H9 (cell line): ENCODE measurements around the gene AFDN. TPM values are rescaled to one million over a fixed set of nuclear protein-coding genes. Genes with fewer than 3 reads are reported as not detected.

Source experiments
- DNase-seq: peaks from one replicate; pipeline ENCODE4 v3.0.0-alpha.2; 2017
- H2AFZ ChIP-seq: one replicate; pipeline ENCODE4 v1.6.1; 2013; ENCODE audit warnings: mild to moderate bottlenecking, low read length, control low read depth, moderate library complexity
- H2AK5ac ChIP-seq: 2 replicates; pipeline ENCODE4 v1.6.1; 2013; ENCODE audit warnings: low read length, control low read depth, mixed read lengths; ENCODE audit not compliant: insufficient read length
- H2BK120ac ChIP-seq: one replicate; pipeline ENCODE4 v1.6.1; 2013; ENCODE audit warnings: low read depth, mild to moderate bottlenecking, low read length, control low read depth, inconsistent platforms; ENCODE audit not compliant: poor library complexity, severe bottlenecking
- H2BK12ac ChIP-seq: 2 replicates; pipeline ENCODE4 v1.6.1; 2013; ENCODE audit warnings: low read length, control low read depth, mixed read lengths, low read depth; ENCODE audit not compliant: insufficient read length
- H2BK15ac ChIP-seq: 2 replicates; pipeline ENCODE4 v1.6.1; 2013; ENCODE audit warnings: low read depth, low read length, control low read depth
- H2BK20ac ChIP-seq: one replicate; pipeline ENCODE4 v1.6.1; 2013; ENCODE audit warnings: low read depth, mild to moderate bottlenecking, low read length, control low read depth, inconsistent platforms; ENCODE audit not compliant: poor library complexity, severe bottlenecking
- H2BK5ac ChIP-seq: 2 replicates; pipeline ENCODE4 v1.6.1; 2013; ENCODE audit warnings: low read length, control low read depth, mixed read lengths; ENCODE audit not compliant: insufficient read length
- H3K14ac ChIP-seq: 2 replicates; pipeline ENCODE4 v1.6.1; 2013; ENCODE audit warnings: low read length, control low read depth; ENCODE audit not compliant: insufficient read depth
- H3K18ac ChIP-seq: 2 replicates; pipeline ENCODE4 v1.6.1; 2013; ENCODE audit warnings: low read depth, mild to moderate bottlenecking, mixed read lengths, low read length, control low read depth; ENCODE audit not compliant: insufficient read length
- H3K23ac ChIP-seq: 2 replicates; pipeline ENCODE4 v1.6.1; 2013; ENCODE audit warnings: low read length, control low read depth, mixed read lengths, low read depth; ENCODE audit not compliant: insufficient read length
- H3K23me2 ChIP-seq: 2 replicates; pipeline ENCODE4 v1.6.1; 2013; ENCODE audit warnings: low read depth, mild to moderate bottlenecking, mixed read lengths, low read length, control low read depth; ENCODE audit not compliant: insufficient read length, poor library complexity, severe bottlenecking
- H3K27ac ChIP-seq: 2 replicates; pipeline ENCODE4 v1.5.1; 2013; ENCODE audit warnings: low read length, control low read depth, mixed read lengths, low read depth; ENCODE audit not compliant: insufficient read length
- H3K27me3 ChIP-seq: 2 replicates; pipeline ENCODE4 v1.6.1; 2013; ENCODE audit warnings: low read length, control low read depth, inconsistent platforms; ENCODE audit not compliant: insufficient read depth
- H3K4ac ChIP-seq: 2 replicates; pipeline ENCODE4 v1.6.1; 2013; ENCODE audit warnings: low read depth, mild to moderate bottlenecking, control low read depth, inconsistent platforms, low read length, moderate library complexity
- H3K4me1 ChIP-seq: 2 replicates; pipeline ENCODE4 v1.6.1; 2013; ENCODE audit warnings: low read length, control low read depth, inconsistent platforms; ENCODE audit not compliant: insufficient read depth
- H3K4me2 ChIP-seq: 2 replicates; pipeline ENCODE4 v1.6.1; 2013; ENCODE audit warnings: low read length, control low read depth, mixed read lengths; ENCODE audit not compliant: insufficient read length, insufficient read depth
- H3K56ac ChIP-seq: 2 replicates; pipeline ENCODE4 v1.6.1; 2013; ENCODE audit warnings: low read depth, mild to moderate bottlenecking, mixed read lengths, low read length, control low read depth; ENCODE audit not compliant: insufficient read length
- H3K79me1 ChIP-seq: 2 replicates; pipeline ENCODE4 v1.6.1; 2013; ENCODE audit warnings: low read depth, mild to moderate bottlenecking, moderate library complexity, low read length, control low read depth, inconsistent platforms; ENCODE audit not compliant: insufficient read depth, poor library complexity, severe bottlenecking
- H3K79me2 ChIP-seq: 2 replicates; pipeline ENCODE4 v1.6.1; 2013; ENCODE audit warnings: low read length, control low read depth, inconsistent platforms; ENCODE audit not compliant: insufficient read depth
- H3K9ac ChIP-seq: 2 replicates; pipeline ENCODE4 v1.6.1; 2013; ENCODE audit warnings: low read length, control low read depth, mixed read lengths; ENCODE audit not compliant: insufficient read length; ENCODE audit errors: extremely low read depth
- H3K9me3 ChIP-seq: one replicate; pipeline ENCODE4 v1.6.1; 2013; ENCODE audit warnings: low read depth, low read length, inconsistent platforms; ENCODE audit not compliant: control insufficient read depth
- H3T11ph ChIP-seq: one replicate; pipeline ENCODE4 v1.6.1; 2013; ENCODE audit warnings: mild to moderate bottlenecking, low read length, control low read depth, inconsistent platforms
- H4K20me1 ChIP-seq: one replicate; pipeline ENCODE4 v1.6.1; 2013; ENCODE audit not compliant: control insufficient read depth, insufficient read length, insufficient read depth
- H4K5ac ChIP-seq: 2 replicates; pipeline ENCODE4 v1.6.1; 2013; ENCODE audit warnings: low read depth, mild to moderate bottlenecking, mixed read lengths, low read length, control low read depth; ENCODE audit not compliant: insufficient read length
- H4K8ac ChIP-seq: replicated peaks from 2 replicates; pipeline ENCODE4 v1.6.1; 2013; ENCODE audit warnings: low read length, control low read depth, mixed read lengths, low read depth; ENCODE audit not compliant: insufficient read length
- H4K91ac ChIP-seq: 2 replicates; pipeline ENCODE4 v1.6.1; 2013; ENCODE audit warnings: low read depth, mild to moderate bottlenecking, moderate library complexity, mixed read lengths, low read length, control low read depth; ENCODE audit not compliant: insufficient read length
- H3K27ac Mint-ChIP-seq, 3 experiments: 2 replicates in 2 of 3; 3 replicates in 1 of 3; pipeline ENCODE4 v1.8.0; 2020 to 2021; ENCODE audit warnings: mixed read lengths in 3 of 3, mild to moderate bottlenecking in 1 of 3, moderate library complexity in 1 of 3
- H3K27me3 Mint-ChIP-seq: 2 replicates; pipeline ENCODE4 v1.8.0; 2021; ENCODE audit warnings: low read depth, mild to moderate bottlenecking, moderate library complexity, mixed read lengths
- H3K36me3 Mint-ChIP-seq, 3 experiments: 2 replicates in 2 of 3; 3 replicates in 1 of 3; pipeline ENCODE4 v1.8.0; 2020 to 2021; ENCODE audit warnings: low read depth in 3 of 3, mixed read lengths in 3 of 3; ENCODE audit not compliant: insufficient read depth in 1 of 3
- H3K4me1 Mint-ChIP-seq, 2 experiments: 2 replicates each; pipeline ENCODE4 v1.8.0; 2020; ENCODE audit warnings: mixed read lengths in 2 of 2
- H3K4me3 Mint-ChIP-seq, 2 experiments: 2 replicates in 1 of 2; 3 replicates in 1 of 2; pipeline ENCODE4 v1.8.0; 2020 to 2021; ENCODE audit warnings: mild to moderate bottlenecking in 2 of 2, mixed read lengths in 2 of 2, moderate library complexity in 1 of 2
- H3K9me3 Mint-ChIP-seq, 2 experiments: 2 replicates in 1 of 2; 3 replicates in 1 of 2; pipeline ENCODE4 v1.8.0; 2020; ENCODE audit warnings: mild to moderate bottlenecking in 2 of 2, mixed read lengths in 2 of 2, moderate library complexity in 1 of 2
- CTCF ChIP-seq: fragments of 200-600 bp; sonication (generic); conservative IDR thresholded peaks from 3 replicates; pipeline ENCODE4 v1.8.0; 2021; ENCODE audit warnings: antibody characterized with exemption, mild to moderate bottlenecking
- WGBS: extraction: QIAGEN DNeasy Blood & Tissue Kit; methylation state at CpG from one replicate; pipeline ENCODE4 v1.1.7; 2013; ENCODE audit warnings: missing lambda C conversion rate, low lambda C conversion rate, mixed read lengths; ENCODE audit not compliant: insufficient read length; ENCODE audit errors: extremely low coverage; 5-methylcytosine and 5-hydroxymethylcytosine counted together
- total RNA-seq: library from RNA; stranded (reverse); gene quantifications from 2 replicates; pipeline ENCODE4 v1.2.1, GENCODE V29; 2021

AFDN gene
- total RNA-seq, 1 experiment from 2014 or later = 157 TPM

- no peak overlapping the region for H3K27ac Mint-ChIP-seq
- no peak overlapping the region for H2BK5ac ChIP-seq
- H3K9ac ChIP-seq = no peak overlapping the region
These were observed 155.3 kb downstream of the AFDN start for GRCh38 chr6:167981916-167982462.

More at GRCh38 chr6:167981916-167982462, 155.3 kb downstream of the AFDN start:
- peaks cover 5 to 6% of the 10 kb centered on the region in 2 experiments; a peak in 3 of 5 replicates for H3K9me3 Mint-ChIP-seq
- Histone ChIP-seq H3K23me2 (no peaks in the 10 kb centered on the region), H3K23ac (no peak overlapping the region), H3K4me1 (no peaks in the 10 kb centered on the region), H3K27me3 (no peaks in the 10 kb centered on the region), H2BK20ac (no peak overlapping the region), H2AFZ (no peak overlapping the region), H3K79me2 (no peaks in the 10 kb centered on the region), H2BK120ac (no peak overlapping the region), H2AK5ac (no peak overlapping the region), H4K8ac (no peak overlapping the region), H3K18ac (no peak overlapping the region), H3K79me1 (no peaks in the 10 kb centered on the region), H3K14ac (no peak overlapping the region), H3T11ph (no peak overlapping the region), H3K56ac (no peak overlapping the region), H3K27ac (no peak overlapping the region), H3K9me3 (no peaks in the 10 kb centered on the region), H4K20me1 (no peaks in the 10 kb centered on the region), H4K5ac (no peak overlapping the region), H2BK12ac (no peak overlapping the region), H4K91ac (no peak overlapping the region), H3K4me2 (no peak overlapping the region), H3K4ac (no peak overlapping the region), H2BK15ac (no peak overlapping the region)
- H3K27me3 Mint-ChIP-seq = no peaks in the 10 kb centered on the region
- H3K4me3 Mint-ChIP-seq = no peak overlapping the region
- H3K36me3 Mint-ChIP-seq = peaks cover 3 to 9% (median 3%) of the 10 kb centered on the region in 3 experiments; a peak in 3 of 7 replicates
- no CpG with 5 or more reads among the region's 7 CpGs for WGBS
- no peak for DNase-seq
- H3K4me1 Mint-ChIP-seq = peaks cover 0 to 4% of the 10 kb centered on the region in 2 experiments; a peak in 2 of 4 replicates
- no peak for TF ChIP-seq CTCF
